ACC112 (cell line): Measurements from ENCODE around the gene SMARCB1.
A peak's percentile ranks its signal among the peaks of the same experiment; 100 is the strongest.

Experiments used
- H2AFZ ChIP-seq: fragments of 200-600 bp; sonication (generic); one replicate; pipeline ENCODE4 v1.6.0; 2017; ENCODE audit warnings: antibody characterized with exemption, low read length; ENCODE audit not compliant: unreplicated experiment
- H3K27ac ChIP-seq: fragments of 200-600 bp; sonication (generic); 2 replicates; pipeline ENCODE4 v1.5.1; 2014; ENCODE audit warnings: low read depth, mild to moderate bottlenecking, antibody characterized with exemption, low read length, moderate library complexity
- H3K27me3 ChIP-seq: fragments of 200-600 bp; sonication (generic); 2 replicates; pipeline ENCODE4 v1.6.1; 2014; ENCODE audit warnings: mild to moderate bottlenecking, antibody characterized with exemption, low read length, moderate library complexity, mixed read lengths; ENCODE audit not compliant: insufficient read depth
- H3K36me3 ChIP-seq: fragments of 200-600 bp; sonication (generic); 2 replicates; pipeline ENCODE4 v1.6.1; 2016; ENCODE audit warnings: mild to moderate bottlenecking, antibody characterized with exemption, low read length, moderate library complexity, mixed read lengths; ENCODE audit not compliant: insufficient read depth
- H3K4me1 ChIP-seq: fragments of 200-600 bp; sonication (generic); one replicate; pipeline ENCODE4 v1.6.1; 2016; ENCODE audit warnings: low read length, mixed read lengths; ENCODE audit not compliant: insufficient read depth, unreplicated experiment, control insufficient read depth
- H3K4me3 ChIP-seq: fragments of 200-600 bp; sonication (generic); 2 replicates; pipeline ENCODE4 v1.5.1; 2014; ENCODE audit warnings: mild to moderate bottlenecking, low read depth, low read length
- H3K79me2 ChIP-seq: fragments of 200-600 bp; sonication (generic); one replicate; pipeline ENCODE4 v1.6.0; 2016; ENCODE audit warnings: low read length; ENCODE audit not compliant: control insufficient read depth, unreplicated experiment, insufficient read depth

The SMARCB1 gene

GRCh38 chr22:23781511-23782183, 5.1 kb upstream of the SMARCB1 start:
- peaks cover 14% of the 10 kb centered on the region for H3K4me1 ChIP-seq
- no peaks in the 10 kb centered on the region for H3K79me2 ChIP-seq
- H3K36me3 ChIP-seq = no peaks in the 10 kb centered on the region
- peak overlapping the region; percentile 25 for H2AFZ ChIP-seq
- no peak overlapping the region for H3K4me3 ChIP-seq
- H3K27me3 ChIP-seq = no peaks in the 10 kb centered on the region
- H3K27ac ChIP-seq = 0 out of 2 replicates have a peak overlapping the region, but pooled peaks have one; percentile 36

DNA sequence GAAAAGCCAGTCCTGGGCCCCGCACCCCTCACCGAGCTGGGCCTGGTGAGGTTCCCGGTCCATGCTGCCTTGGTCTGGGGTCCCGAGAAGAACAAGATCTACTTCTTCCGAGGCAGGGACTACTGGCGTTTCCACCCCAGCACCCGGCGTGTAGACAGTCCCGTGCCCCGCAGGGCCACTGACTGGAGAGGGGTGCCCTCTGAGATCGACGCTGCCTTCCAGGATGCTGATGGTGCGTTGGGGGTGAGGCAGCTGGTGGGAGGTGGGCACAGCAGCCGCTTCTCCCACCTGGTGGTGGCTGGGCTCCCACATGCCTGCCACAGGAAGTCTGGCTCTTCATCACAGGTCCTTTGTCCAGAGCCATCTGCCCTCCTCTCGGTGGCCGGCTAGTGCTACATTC, 4.5 kb upstream of the SMARCB1 start:
- no peak overlapping the region for H3K4me3 ChIP-seq
- no peak overlapping the region for H3K27ac ChIP-seq

GRCh38 chr22:23782703-23783102, 4.1 kb upstream of the SMARCB1 start:
- Histone ChIP-seq H2AFZ (no peak overlapping the region), H3K36me3 (no peaks in the 10 kb centered on the region), H3K4me1 (peaks cover 14% of the 10 kb centered on the region), H3K27ac (no peak overlapping the region), H3K79me2 (peaks cover 3% of the 10 kb centered on the region), H3K4me3 (no peak overlapping the region), H3K27me3 (no peaks in the 10 kb centered on the region)

More for the DNA sequence above, 4.5 kb upstream of the SMARCB1 start:
- Histone ChIP-seq H3K4me1 (peaks cover 14% of the 10 kb centered on the region), H2AFZ (no peak overlapping the region), H3K27me3 (no peaks in the 10 kb centered on the region), H3K36me3 (no peaks in the 10 kb centered on the region), H3K79me2 (no peaks in the 10 kb centered on the region)

DNA sequence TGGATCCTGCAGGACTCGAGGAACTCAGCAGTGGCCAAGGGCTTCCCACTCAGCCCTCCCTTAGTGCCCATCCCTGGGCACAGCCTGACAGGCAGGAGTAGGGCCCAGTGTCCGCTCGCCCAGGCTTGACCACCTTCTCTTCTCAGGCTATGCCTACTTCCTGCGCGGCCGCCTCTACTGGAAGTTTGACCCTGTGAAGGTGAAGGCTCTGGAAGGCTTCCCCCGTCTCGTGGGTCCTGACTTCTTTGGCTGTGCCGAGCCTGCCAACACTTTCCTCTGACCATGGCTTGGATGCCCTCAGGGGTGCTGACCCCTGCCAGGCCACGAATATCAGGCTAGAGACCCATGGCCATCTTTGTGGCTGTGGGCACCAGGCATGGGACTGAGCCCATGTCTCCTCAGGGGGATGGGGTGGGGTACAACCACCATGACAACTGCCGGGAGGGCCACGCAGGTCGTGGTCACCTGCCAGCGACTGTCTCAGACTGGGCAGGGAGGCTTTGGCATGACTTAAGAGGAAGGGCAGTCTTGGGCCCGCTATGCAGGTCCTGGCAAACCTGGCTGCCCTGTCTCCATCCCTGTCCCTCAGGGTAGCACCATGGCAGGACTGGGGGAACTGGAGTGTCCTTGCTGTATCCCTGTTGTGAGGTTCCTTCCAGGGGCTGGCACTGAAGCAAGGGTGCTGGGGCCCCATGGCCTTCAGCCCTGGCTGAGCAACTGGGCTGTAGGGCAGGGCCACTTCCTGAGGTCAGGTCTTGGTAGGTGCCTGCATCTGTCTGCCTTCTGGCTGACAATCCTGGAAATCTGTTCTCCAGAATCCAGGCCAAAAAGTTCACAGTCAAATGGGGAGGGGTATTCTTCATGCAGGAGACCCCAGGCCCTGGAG, 3.3 kb upstream of the SMARCB1 start:
- Histone ChIP-seq H3K27me3 (no peaks in the 10 kb centered on the region), H3K4me3 (no peak overlapping the region), H3K36me3 (no peaks in the 10 kb centered on the region), H3K79me2 (peaks cover 11% of the 10 kb centered on the region), H3K27ac (no peak overlapping the region), H2AFZ (no peak overlapping the region), H3K4me1 (peaks cover 18% of the 10 kb centered on the region)

GRCh38 chr22:23784215-23784732, 2.5 kb upstream of the SMARCB1 start:
- no peak overlapping the region for H3K27ac ChIP-seq
- no peak overlapping the region for H3K4me3 ChIP-seq
- H3K4me1 ChIP-seq = peaks cover 18% of the 10 kb centered on the region
- H2AFZ ChIP-seq = no peak overlapping the region
- peaks cover 18% of the 10 kb centered on the region for H3K79me2 ChIP-seq
- no peaks in the 10 kb centered on the region for H3K36me3 ChIP-seq
- no peaks in the 10 kb centered on the region for H3K27me3 ChIP-seq

DNA sequence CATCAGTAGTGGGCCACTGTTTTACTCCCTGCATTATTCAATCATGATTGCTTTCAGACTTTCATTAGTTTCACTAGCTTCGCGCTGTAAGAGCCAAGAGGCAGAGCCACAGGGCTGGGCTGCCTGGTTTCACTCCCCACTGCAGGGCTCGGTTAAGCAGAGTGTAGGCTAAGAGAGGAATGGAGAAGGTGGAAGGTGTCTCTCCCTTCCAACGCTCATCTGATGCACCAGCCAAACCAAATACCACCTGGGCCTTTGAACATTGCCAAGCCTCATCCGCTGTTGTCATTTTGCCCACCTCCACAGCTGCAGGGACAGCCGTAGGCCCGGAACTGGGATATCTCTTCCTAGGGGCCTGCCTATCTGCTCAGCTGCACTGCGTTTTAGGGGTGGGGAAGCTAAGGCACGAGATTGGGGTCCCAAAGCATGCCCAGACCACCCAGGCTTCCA, 480 bp upstream of the SMARCB1 start:
- Histone ChIP-seq H3K36me3 (no peaks in the 10 kb centered on the region), H3K27ac (peak overlapping the region; percentile 97), H3K79me2 (peaks cover 34% of the 10 kb centered on the region), H3K4me3 (peak overlapping the region; percentile 88), H2AFZ (peak overlapping the region; percentile 33), H3K27me3 (no peaks in the 10 kb centered on the region), H3K4me1 (peaks cover 15% of the 10 kb centered on the region)

GRCh38 chr22:23787600-23787896, 782 bp downstream of the SMARCB1 start:
- no peaks in the 10 kb centered on the region for H3K36me3 ChIP-seq
- H3K4me1 ChIP-seq = peaks cover 8% of the 10 kb centered on the region
- peaks cover 44% of the 10 kb centered on the region for H3K79me2 ChIP-seq
- H3K27ac ChIP-seq = peak overlapping the region; percentile 24; the same call in 1 of the 2 replicates
- H3K27me3 ChIP-seq = no peaks in the 10 kb centered on the region
- H3K4me3 ChIP-seq = peak overlapping the region; percentile 88
- H2AFZ ChIP-seq = peak overlapping the region; percentile 23

GRCh38 chr22:23787910-23788309, 1.1 kb downstream of the SMARCB1 start:
- Histone ChIP-seq H3K4me1 (peaks cover 8% of the 10 kb centered on the region), H2AFZ (no peak overlapping the region), H3K36me3 (no peaks in the 10 kb centered on the region), H3K27ac (no peak overlapping the region), H3K79me2 (peaks cover 44% of the 10 kb centered on the region), H3K27me3 (no peaks in the 10 kb centered on the region), H3K4me3 (peak overlapping the region; percentile 88)

GRCh38 chr22:23789121-23789520, 2.4 kb downstream of the SMARCB1 start:
- Histone ChIP-seq H3K27me3 (no peaks in the 10 kb centered on the region), H3K36me3 (no peaks in the 10 kb centered on the region), H3K27ac (no peak overlapping the region), H3K4me3 (no peak overlapping the region), H3K4me1 (peaks cover 8% of the 10 kb centered on the region), H2AFZ (no peak overlapping the region), H3K79me2 (peaks cover 44% of the 10 kb centered on the region)

GRCh38 chr22:23789638-23790037, 2.9 kb downstream of the SMARCB1 start:
- Histone ChIP-seq H3K4me1 (peaks cover 8% of the 10 kb centered on the region), H3K36me3 (no peaks in the 10 kb centered on the region), H3K79me2 (peaks cover 44% of the 10 kb centered on the region), H3K27me3 (no peaks in the 10 kb centered on the region), H3K4me3 (no peak overlapping the region), H3K27ac (no peak overlapping the region), H2AFZ (no peak overlapping the region)
